A673 (cell line): ENCODE measurements around the gene ZC3H6. TPM values are rescaled to one million over a fixed set of nuclear protein-coding genes. Genes with fewer than 3 reads are reported as not detected.

Experiments
- BruUV-seq: library from RNA; stranded (reverse); fragments of 400-500 nt; replicated peaks from 2 replicates; lab custom pipeline; 2021; lab: Mats Ljungman, UMichigan
- CTCF ChIA-PET: fragments of 300-600 bp; sonication (Branson Sonifier 250); formaldehyde crosslinking; loops from one replicate; lab custom pipeline; 2022; ENCODE audit warnings: antibody characterized with exemption; lab: Charles Lee
- POLR2A ChIA-PET: fragments of 300-600 bp; sonication (Branson Sonifier 250); formaldehyde crosslinking; loops from one replicate; lab custom pipeline; 2022; ENCODE audit warnings: antibody characterized with exemption; ENCODE audit not compliant: low non-redundant PET; lab: Charles Lee
- DNase-seq: peaks from one replicate; pipeline ENCODE4 v3.0.0-alpha.2; 2015; ENCODE audit warnings: low spot score
- H3K27ac ChIP-seq: fragments of 200-600 bp; sonication (generic); 2 replicates; pipeline ENCODE4 v1.5.1; 2016; ENCODE audit warnings: mixed run types, low read depth, mild to moderate bottlenecking, mixed read lengths, antibody characterized with exemption, low read length; ENCODE audit not compliant: poor library complexity, severe bottlenecking
- H3K27me3 ChIP-seq: fragments of 200-600 bp; sonication (generic); replicated peaks from 2 replicates; pipeline ENCODE4 v1.6.1; 2017; ENCODE audit warnings: mixed run types, low read depth, mild to moderate bottlenecking, mixed read lengths, antibody characterized with exemption, low read length; ENCODE audit not compliant: insufficient read depth, poor library complexity
- H3K36me3 ChIP-seq: fragments of 200-600 bp; sonication (generic); 2 replicates; pipeline ENCODE4 v1.6.1; 2016; ENCODE audit warnings: mixed run types, mild to moderate bottlenecking, mixed read lengths, antibody characterized with exemption, low read length; ENCODE audit not compliant: insufficient read depth, poor library complexity, severe bottlenecking
- H3K4me1 ChIP-seq: fragments of 200-600 bp; sonication (generic); 2 replicates; pipeline ENCODE4 v1.6.1; 2017; ENCODE audit warnings: mixed run types, mild to moderate bottlenecking, mixed read lengths, antibody characterized with exemption, low read length; ENCODE audit not compliant: insufficient read depth, poor library complexity, severe bottlenecking
- H3K4me3 ChIP-seq: fragments of 200-600 bp; sonication (generic); 2 replicates; pipeline ENCODE4 v1.5.1; 2016; ENCODE audit warnings: low read depth, mixed run types, mild to moderate bottlenecking, mixed read lengths, low read length; ENCODE audit not compliant: poor library complexity, severe bottlenecking
- H3K9me3 ChIP-seq: fragments of 200-600 bp; sonication (generic); 2 replicates; pipeline ENCODE4 v1.6.1; 2016; ENCODE audit warnings: mixed run types, low read depth, mild to moderate bottlenecking, mixed read lengths, antibody characterized with exemption, low read length; ENCODE audit not compliant: poor library complexity, severe bottlenecking
- EZH2 ChIP-seq: fragments of 200-600 bp; sonication (generic); IDR thresholded peaks from 2 replicates; pipeline ENCODE4 v1.6.1; 2017; ENCODE audit warnings: borderline replicate concordance, low read depth, mild to moderate bottlenecking, mixed read lengths, antibody characterized with exemption, low read length; ENCODE audit not compliant: poor library complexity, severe bottlenecking
- intact Hi-C: fragments of 100-400 bp; cut with micrococcal nuclease; formaldehyde crosslinking; loops from one replicate; pipeline ENCODE4 v1.10.0; 2022; ENCODE audit not compliant: unreplicated experiment
- total RNA-seq: library from RNA; stranded (reverse); gene quantifications from 2 replicates; pipeline ENCODE4 v1.2.3, GENCODE V29; 2021
- TF ChIP-seq, protein P1 (sequence below): fragments of 300-800, 200-600 bp; sonication (generic); conservative IDR thresholded peaks from 2 replicates; pipeline ENCODE4 v1.5.1; 2017; ENCODE audit warnings: low read depth, mild to moderate bottlenecking, antibody characterized with exemption, low read length, moderate library complexity, mixed read lengths

Gene ZC3H6
- total RNA-seq, 1 experiment from 2014 or later: 7.6 TPM

DNA sequence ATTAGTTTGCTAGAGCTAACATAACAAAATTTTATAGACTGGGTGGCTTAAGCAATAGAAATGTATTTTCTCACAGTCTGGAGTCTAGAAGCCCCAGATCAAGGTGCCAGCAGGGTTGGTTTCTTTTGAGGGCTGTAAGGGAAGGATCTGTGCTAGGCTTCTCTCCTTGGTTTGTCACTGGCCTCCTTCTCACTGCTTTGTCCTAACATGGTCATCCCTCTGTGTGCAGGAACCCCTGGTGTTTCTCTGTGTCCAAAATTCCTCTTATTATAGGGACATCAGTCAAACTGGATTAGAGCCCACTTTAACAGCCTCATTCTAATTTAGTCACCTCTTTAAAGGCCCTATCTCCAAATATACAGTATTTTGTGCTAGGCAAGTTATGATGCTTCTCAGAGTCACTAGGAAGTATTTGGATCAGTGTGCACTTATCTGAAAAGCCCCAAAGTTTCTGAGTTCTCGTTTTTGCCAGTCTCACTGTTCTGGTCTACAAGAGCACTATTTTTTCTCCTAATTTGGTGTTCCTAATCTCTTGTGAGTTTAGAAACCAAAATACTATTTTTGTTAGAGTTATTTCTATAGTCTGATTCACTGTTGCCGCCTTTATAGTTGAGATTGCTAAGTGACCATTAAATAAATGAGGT, 29.0 kb downstream of the ZC3H6 start:
- intact Hi-C loops: no loop called here
- ChIA-PET POLR2A (no interaction called here), CTCF (no interaction called here)
- no peaks in the 10 kb centered on the region for H3K9me3 ChIP-seq
- BruUV-seq: no TSS peak
- no peak for TF ChIP-seq EZH2
- TF ChIP-seq, protein P1, sequence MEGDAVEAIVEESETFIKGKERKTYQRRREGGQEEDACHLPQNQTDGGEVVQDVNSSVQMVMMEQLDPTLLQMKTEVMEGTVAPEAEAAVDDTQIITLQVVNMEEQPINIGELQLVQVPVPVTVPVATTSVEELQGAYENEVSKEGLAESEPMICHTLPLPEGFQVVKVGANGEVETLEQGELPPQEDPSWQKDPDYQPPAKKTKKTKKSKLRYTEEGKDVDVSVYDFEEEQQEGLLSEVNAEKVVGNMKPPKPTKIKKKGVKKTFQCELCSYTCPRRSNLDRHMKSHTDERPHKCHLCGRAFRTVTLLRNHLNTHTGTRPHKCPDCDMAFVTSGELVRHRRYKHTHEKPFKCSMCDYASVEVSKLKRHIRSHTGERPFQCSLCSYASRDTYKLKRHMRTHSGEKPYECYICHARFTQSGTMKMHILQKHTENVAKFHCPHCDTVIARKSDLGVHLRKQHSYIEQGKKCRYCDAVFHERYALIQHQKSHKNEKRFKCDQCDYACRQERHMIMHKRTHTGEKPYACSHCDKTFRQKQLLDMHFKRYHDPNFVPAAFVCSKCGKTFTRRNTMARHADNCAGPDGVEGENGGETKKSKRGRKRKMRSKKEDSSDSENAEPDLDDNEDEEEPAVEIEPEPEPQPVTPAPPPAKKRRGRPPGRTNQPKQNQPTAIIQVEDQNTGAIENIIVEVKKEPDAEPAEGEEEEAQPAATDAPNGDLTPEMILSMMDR: no peak
- no peaks in the 10 kb centered on the region for H3K4me1 ChIP-seq
- H3K4me3 ChIP-seq: no peak overlapping the region
- no peak overlapping the region for H3K27ac ChIP-seq
- H3K36me3 ChIP-seq: peaks cover 10% of the 10 kb centered on the region
- no peak for DNase-seq
- no peaks in the 10 kb centered on the region for H3K27me3 ChIP-seq

DNA sequence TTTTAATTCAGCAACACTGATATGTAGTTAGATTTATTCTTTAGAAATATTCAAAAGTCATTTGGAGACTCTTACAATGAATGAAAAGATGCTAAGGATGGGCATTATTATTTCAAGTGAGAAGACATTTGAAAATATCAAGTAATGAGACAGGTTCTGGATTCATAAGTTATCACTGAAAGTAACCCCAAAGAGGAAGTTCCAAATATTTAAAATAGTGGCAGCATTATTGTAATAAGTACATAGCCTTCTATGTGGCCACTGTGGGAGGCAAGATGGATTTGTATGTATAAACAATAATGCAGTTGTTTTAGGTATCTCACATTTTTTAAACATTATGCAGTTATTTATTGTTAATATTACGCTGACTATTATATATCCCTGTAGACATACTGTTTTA, 29.7 kb downstream of the ZC3H6 start:
- no TSS peak for BruUV-seq
- Histone ChIP-seq H3K9me3 (no peaks in the 10 kb centered on the region), H3K36me3 (peaks cover 10% of the 10 kb centered on the region), H3K4me3 (no peak overlapping the region), H3K27me3 (no peaks in the 10 kb centered on the region), H3K4me1 (no peaks in the 10 kb centered on the region), H3K27ac (no peak overlapping the region)
- DNase-seq: no peak
- POLR2A ChIA-PET: no interaction called here
- CTCF ChIA-PET: no interaction called here
- intact Hi-C loops: no loop called here
- no peak for TF ChIP-seq EZH2
- TF ChIP-seq, protein P1: no peak

DNA sequence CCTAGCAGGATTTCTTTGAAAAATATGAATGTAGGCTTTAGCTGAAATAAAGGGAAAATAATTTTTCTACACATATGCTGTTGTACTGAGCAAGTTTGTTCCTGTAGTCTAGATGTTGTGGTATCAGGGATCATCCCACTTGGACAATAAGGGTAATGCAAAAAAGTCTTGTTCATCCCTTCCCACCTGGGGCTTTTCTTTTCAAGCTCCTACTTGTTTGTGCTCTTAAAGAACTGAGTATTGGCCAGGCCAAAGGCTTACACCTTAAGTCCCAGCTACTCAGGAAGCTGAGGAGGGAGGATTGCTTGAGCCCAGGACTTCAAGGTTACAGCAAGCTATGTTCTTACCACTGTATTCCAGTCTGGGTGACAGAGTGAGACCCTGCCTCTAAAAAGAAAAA, 35.5 kb downstream of the ZC3H6 start:
- intact Hi-C loops: no loop called here

More for the DNA sequence above, 35.5 kb downstream of the ZC3H6 start:
- ChIA-PET POLR2A (no interaction called here), CTCF (no interaction called here)
- DNase-seq: no peak
- no peaks in the 10 kb centered on the region for H3K27me3 ChIP-seq
- H3K9me3 ChIP-seq: no peaks in the 10 kb centered on the region
- H3K27ac ChIP-seq: no peak overlapping the region
- H3K36me3 ChIP-seq: peaks cover 4% of the 10 kb centered on the region
- H3K4me1 ChIP-seq: no peaks in the 10 kb centered on the region
- BruUV-seq: no TSS peak
- no peak overlapping the region for H3K4me3 ChIP-seq
- TF ChIP-seq, protein P1: no peak
